GM21390 (cell line): ENCODE data around the gene EMC1.
"Not testable (repeated sequence)": the region's sequence is repeated elsewhere in the genome, so short reads cannot be mapped to it uniquely, and the experiment has no call there.

ENCODE experiments used
- ATAC-seq: cut with Tn5 transposase; IDR thresholded peaks from one replicate; pipeline ENCODE4 v1.9.1; 2021; ENCODE audit not compliant: unreplicated experiment

Gene EMC1

DNA sequence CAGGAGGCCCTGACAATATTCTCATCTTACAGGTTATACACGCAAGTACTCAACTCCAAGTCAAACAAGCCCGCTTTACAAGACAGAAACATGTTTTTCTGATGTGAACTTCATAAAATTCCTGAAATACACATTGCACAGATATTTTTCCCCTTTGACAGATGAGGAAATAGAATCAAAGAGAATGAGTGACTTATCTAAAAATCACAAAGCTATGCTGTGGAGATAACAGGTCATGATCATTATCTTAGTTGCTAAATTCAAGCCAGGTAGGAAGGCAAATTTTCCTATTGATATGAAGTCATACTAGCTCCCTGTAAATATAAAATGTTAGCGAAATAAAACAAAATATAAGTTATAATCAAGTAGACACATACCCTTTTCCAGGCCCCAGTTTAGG is 59.5 kb downstream of the EMC1 start:
- ATAC-seq: no peak

GRCh38 chr1:19190468-19190867 is 60.9 kb downstream of the EMC1 start:
- ATAC-seq: no peak

- no peak for ATAC-seq
These were observed 62.1 kb downstream of the EMC1 start for GRCh38 chr1:19189270-19189669.

- ATAC-seq: no peak
These were observed 63.5 kb downstream of the EMC1 start for GRCh38 chr1:19187852-19188251.

- no peak for ATAC-seq
These were observed 65.3 kb downstream of the EMC1 start for GRCh38 chr1:19186001-19186400.

GRCh38 chr1:19182223-19182622 is 69.1 kb downstream of the EMC1 start:
- ATAC-seq: no peak

GRCh38 chr1:19180265-19180657 is 71.1 kb downstream of the EMC1 start:
- not testable (repeated sequence) for ATAC-seq

DNA sequence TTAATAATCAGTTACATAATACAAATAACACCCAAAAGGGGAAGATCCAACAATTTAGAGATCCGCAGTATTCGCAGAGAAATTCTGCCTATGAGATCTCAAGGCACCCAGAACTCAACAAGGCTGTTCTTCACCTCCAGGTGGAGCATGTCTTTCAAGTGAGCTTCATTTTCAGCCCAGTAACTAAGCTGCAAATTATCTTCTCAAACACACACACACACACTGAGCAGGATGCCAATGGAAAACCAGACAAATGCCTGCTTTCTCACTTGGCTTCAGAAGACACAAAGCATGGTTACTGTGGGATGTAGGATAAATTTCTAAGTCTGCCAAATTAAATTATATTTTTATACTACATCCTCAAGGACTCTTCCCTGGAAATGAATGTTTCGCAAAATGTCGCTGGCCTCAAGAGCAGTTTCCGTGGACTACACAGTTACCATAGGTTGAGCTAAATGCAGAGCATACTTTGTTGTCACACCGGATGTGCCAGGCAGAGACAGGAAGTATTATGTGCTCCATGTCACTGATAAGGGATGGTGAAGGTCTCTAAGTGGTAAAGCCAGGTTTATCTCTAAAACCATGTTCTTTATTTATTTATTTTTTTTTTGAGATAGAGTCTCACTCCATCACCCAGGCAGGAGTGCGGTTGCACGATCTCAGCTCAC is 71.6 kb downstream of the EMC1 start:
- ATAC-seq: no peak

GRCh38 chr1:19178734-19179398 is 72.5 kb downstream of the EMC1 start:
- ATAC-seq: no peak

- no peak for ATAC-seq
These were observed 73.5 kb downstream of the EMC1 start for GRCh38 chr1:19177811-19178210.

- ATAC-seq: peak; percentile 75
These were observed 81.7 kb downstream of the EMC1 start for GRCh38 chr1:19169642-19170041.

GRCh38 chr1:19167140-19167539 is 84.2 kb downstream of the EMC1 start:
- ATAC-seq: no peak

- ATAC-seq: no peak
These were observed 85.3 kb downstream of the EMC1 start for GRCh38 chr1:19166066-19166465.
